Measurements from ENCODE around the gene BACH2.

DNA sequence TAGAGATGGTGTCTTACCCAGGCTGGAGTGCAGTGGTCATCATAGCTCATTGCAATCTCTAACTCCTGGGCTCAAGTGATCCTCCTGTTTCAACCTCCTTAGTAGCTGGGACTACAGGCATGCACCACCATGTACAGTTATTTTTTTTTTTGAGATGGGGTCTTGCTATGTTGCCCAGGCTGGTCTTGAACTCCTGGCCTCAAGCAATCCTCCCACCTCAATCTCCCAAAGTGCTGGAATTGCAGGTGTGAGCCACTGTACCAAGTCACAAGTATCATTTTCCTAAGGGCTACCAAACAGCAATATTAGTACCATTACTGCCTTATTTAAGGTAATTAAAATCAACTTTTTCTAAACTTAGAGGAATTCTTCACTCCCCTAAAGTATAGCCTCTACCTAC, 49.4 kb downstream of the BACH2 start:
- TF ChIP-seq, protein P1, sequence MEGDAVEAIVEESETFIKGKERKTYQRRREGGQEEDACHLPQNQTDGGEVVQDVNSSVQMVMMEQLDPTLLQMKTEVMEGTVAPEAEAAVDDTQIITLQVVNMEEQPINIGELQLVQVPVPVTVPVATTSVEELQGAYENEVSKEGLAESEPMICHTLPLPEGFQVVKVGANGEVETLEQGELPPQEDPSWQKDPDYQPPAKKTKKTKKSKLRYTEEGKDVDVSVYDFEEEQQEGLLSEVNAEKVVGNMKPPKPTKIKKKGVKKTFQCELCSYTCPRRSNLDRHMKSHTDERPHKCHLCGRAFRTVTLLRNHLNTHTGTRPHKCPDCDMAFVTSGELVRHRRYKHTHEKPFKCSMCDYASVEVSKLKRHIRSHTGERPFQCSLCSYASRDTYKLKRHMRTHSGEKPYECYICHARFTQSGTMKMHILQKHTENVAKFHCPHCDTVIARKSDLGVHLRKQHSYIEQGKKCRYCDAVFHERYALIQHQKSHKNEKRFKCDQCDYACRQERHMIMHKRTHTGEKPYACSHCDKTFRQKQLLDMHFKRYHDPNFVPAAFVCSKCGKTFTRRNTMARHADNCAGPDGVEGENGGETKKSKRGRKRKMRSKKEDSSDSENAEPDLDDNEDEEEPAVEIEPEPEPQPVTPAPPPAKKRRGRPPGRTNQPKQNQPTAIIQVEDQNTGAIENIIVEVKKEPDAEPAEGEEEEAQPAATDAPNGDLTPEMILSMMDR (IDR thresholded peaks at IDR 0.05; ENCODE audit: low read depth, low read length, poor library complexity, severe bottlenecking), result no peak
- TF ChIP-seq EZH2phosphoT487 (IDR thresholded peaks at IDR 0.05; ENCODE audit: borderline replicate concordance, low read length), result no peak
